H9 (cell line): ENCODE measurements around the gene TMEM273. TPM values are rescaled to one million over a fixed set of nuclear protein-coding genes. Genes with fewer than 3 reads are reported as not detected.

Source experiments
- DNase-seq: peaks from one replicate; pipeline ENCODE4 v3.0.0-alpha.2; 2017
- H2AFZ ChIP-seq: one replicate; pipeline ENCODE4 v1.6.1; 2013; ENCODE audit warnings: mild to moderate bottlenecking, low read length, control low read depth, moderate library complexity
- H2AK5ac ChIP-seq: 2 replicates; pipeline ENCODE4 v1.6.1; 2013; ENCODE audit warnings: low read length, control low read depth, mixed read lengths; ENCODE audit not compliant: insufficient read length
- H2BK120ac ChIP-seq: one replicate; pipeline ENCODE4 v1.6.1; 2013; ENCODE audit warnings: low read depth, mild to moderate bottlenecking, low read length, control low read depth, inconsistent platforms; ENCODE audit not compliant: poor library complexity, severe bottlenecking
- H2BK12ac ChIP-seq: 2 replicates; pipeline ENCODE4 v1.6.1; 2013; ENCODE audit warnings: low read length, control low read depth, mixed read lengths, low read depth; ENCODE audit not compliant: insufficient read length
- H2BK15ac ChIP-seq: 2 replicates; pipeline ENCODE4 v1.6.1; 2013; ENCODE audit warnings: low read depth, low read length, control low read depth
- H2BK20ac ChIP-seq: one replicate; pipeline ENCODE4 v1.6.1; 2013; ENCODE audit warnings: low read depth, mild to moderate bottlenecking, low read length, control low read depth, inconsistent platforms; ENCODE audit not compliant: poor library complexity, severe bottlenecking
- H2BK5ac ChIP-seq: 2 replicates; pipeline ENCODE4 v1.6.1; 2013; ENCODE audit warnings: low read length, control low read depth, mixed read lengths; ENCODE audit not compliant: insufficient read length
- H3K14ac ChIP-seq: 2 replicates; pipeline ENCODE4 v1.6.1; 2013; ENCODE audit warnings: low read length, control low read depth; ENCODE audit not compliant: insufficient read depth
- H3K18ac ChIP-seq: 2 replicates; pipeline ENCODE4 v1.6.1; 2013; ENCODE audit warnings: low read depth, mild to moderate bottlenecking, mixed read lengths, low read length, control low read depth; ENCODE audit not compliant: insufficient read length
- H3K23ac ChIP-seq: 2 replicates; pipeline ENCODE4 v1.6.1; 2013; ENCODE audit warnings: low read length, control low read depth, mixed read lengths, low read depth; ENCODE audit not compliant: insufficient read length
- H3K23me2 ChIP-seq: 2 replicates; pipeline ENCODE4 v1.6.1; 2013; ENCODE audit warnings: low read depth, mild to moderate bottlenecking, mixed read lengths, low read length, control low read depth; ENCODE audit not compliant: insufficient read length, poor library complexity, severe bottlenecking
- H3K27ac ChIP-seq: 2 replicates; pipeline ENCODE4 v1.5.1; 2013; ENCODE audit warnings: low read length, control low read depth, mixed read lengths, low read depth; ENCODE audit not compliant: insufficient read length
- H3K27me3 ChIP-seq: 2 replicates; pipeline ENCODE4 v1.6.1; 2013; ENCODE audit warnings: low read length, control low read depth, inconsistent platforms; ENCODE audit not compliant: insufficient read depth
- H3K4ac ChIP-seq: 2 replicates; pipeline ENCODE4 v1.6.1; 2013; ENCODE audit warnings: low read depth, mild to moderate bottlenecking, control low read depth, inconsistent platforms, low read length, moderate library complexity
- H3K4me1 ChIP-seq: 2 replicates; pipeline ENCODE4 v1.6.1; 2013; ENCODE audit warnings: low read length, control low read depth, inconsistent platforms; ENCODE audit not compliant: insufficient read depth
- H3K4me2 ChIP-seq: 2 replicates; pipeline ENCODE4 v1.6.1; 2013; ENCODE audit warnings: low read length, control low read depth, mixed read lengths; ENCODE audit not compliant: insufficient read length, insufficient read depth
- H3K56ac ChIP-seq: 2 replicates; pipeline ENCODE4 v1.6.1; 2013; ENCODE audit warnings: low read depth, mild to moderate bottlenecking, mixed read lengths, low read length, control low read depth; ENCODE audit not compliant: insufficient read length
- H3K79me1 ChIP-seq: 2 replicates; pipeline ENCODE4 v1.6.1; 2013; ENCODE audit warnings: low read depth, mild to moderate bottlenecking, moderate library complexity, low read length, control low read depth, inconsistent platforms; ENCODE audit not compliant: insufficient read depth, poor library complexity, severe bottlenecking
- H3K79me2 ChIP-seq: 2 replicates; pipeline ENCODE4 v1.6.1; 2013; ENCODE audit warnings: low read length, control low read depth, inconsistent platforms; ENCODE audit not compliant: insufficient read depth
- H3K9ac ChIP-seq: 2 replicates; pipeline ENCODE4 v1.6.1; 2013; ENCODE audit warnings: low read length, control low read depth, mixed read lengths; ENCODE audit not compliant: insufficient read length; ENCODE audit errors: extremely low read depth
- H3K9me3 ChIP-seq: one replicate; pipeline ENCODE4 v1.6.1; 2013; ENCODE audit warnings: low read depth, low read length, inconsistent platforms; ENCODE audit not compliant: control insufficient read depth
- H3T11ph ChIP-seq: one replicate; pipeline ENCODE4 v1.6.1; 2013; ENCODE audit warnings: mild to moderate bottlenecking, low read length, control low read depth, inconsistent platforms
- H4K20me1 ChIP-seq: one replicate; pipeline ENCODE4 v1.6.1; 2013; ENCODE audit not compliant: control insufficient read depth, insufficient read length, insufficient read depth
- H4K5ac ChIP-seq: 2 replicates; pipeline ENCODE4 v1.6.1; 2013; ENCODE audit warnings: low read depth, mild to moderate bottlenecking, mixed read lengths, low read length, control low read depth; ENCODE audit not compliant: insufficient read length
- H4K8ac ChIP-seq: replicated peaks from 2 replicates; pipeline ENCODE4 v1.6.1; 2013; ENCODE audit warnings: low read length, control low read depth, mixed read lengths, low read depth; ENCODE audit not compliant: insufficient read length
- H4K91ac ChIP-seq: 2 replicates; pipeline ENCODE4 v1.6.1; 2013; ENCODE audit warnings: low read depth, mild to moderate bottlenecking, moderate library complexity, mixed read lengths, low read length, control low read depth; ENCODE audit not compliant: insufficient read length
- H3K27ac Mint-ChIP-seq, 3 experiments: 2 replicates in 2 of 3; 3 replicates in 1 of 3; pipeline ENCODE4 v1.8.0; 2020 to 2021; ENCODE audit warnings: mixed read lengths in 3 of 3, mild to moderate bottlenecking in 1 of 3, moderate library complexity in 1 of 3
- H3K27me3 Mint-ChIP-seq: 2 replicates; pipeline ENCODE4 v1.8.0; 2021; ENCODE audit warnings: low read depth, mild to moderate bottlenecking, moderate library complexity, mixed read lengths
- H3K36me3 Mint-ChIP-seq, 3 experiments: 2 replicates in 2 of 3; 3 replicates in 1 of 3; pipeline ENCODE4 v1.8.0; 2020 to 2021; ENCODE audit warnings: low read depth in 3 of 3, mixed read lengths in 3 of 3; ENCODE audit not compliant: insufficient read depth in 1 of 3
- H3K4me1 Mint-ChIP-seq, 2 experiments: 2 replicates each; pipeline ENCODE4 v1.8.0; 2020; ENCODE audit warnings: mixed read lengths in 2 of 2
- H3K4me3 Mint-ChIP-seq, 2 experiments: 2 replicates in 1 of 2; 3 replicates in 1 of 2; pipeline ENCODE4 v1.8.0; 2020 to 2021; ENCODE audit warnings: mild to moderate bottlenecking in 2 of 2, mixed read lengths in 2 of 2, moderate library complexity in 1 of 2
- H3K9me3 Mint-ChIP-seq, 2 experiments: 2 replicates in 1 of 2; 3 replicates in 1 of 2; pipeline ENCODE4 v1.8.0; 2020; ENCODE audit warnings: mild to moderate bottlenecking in 2 of 2, mixed read lengths in 2 of 2, moderate library complexity in 1 of 2
- WGBS: extraction: QIAGEN DNeasy Blood & Tissue Kit; methylation state at CpG from one replicate; pipeline ENCODE4 v1.1.7; 2013; ENCODE audit warnings: missing lambda C conversion rate, low lambda C conversion rate, mixed read lengths; ENCODE audit not compliant: insufficient read length; ENCODE audit errors: extremely low coverage; 5-methylcytosine and 5-hydroxymethylcytosine counted together
- total RNA-seq: library from RNA; stranded (reverse); gene quantifications from 2 replicates; pipeline ENCODE4 v1.2.1, GENCODE V29; 2021
- TF ChIP-seq, protein P1 (sequence below): fragments of 200-600 bp; sonication (generic); conservative IDR thresholded peaks from 3 replicates; pipeline ENCODE4 v1.8.0; 2021; ENCODE audit warnings: antibody characterized with exemption, mild to moderate bottlenecking

TMEM273 gene
- total RNA-seq, 1 experiment from 2014 or later: not detected

DNA sequence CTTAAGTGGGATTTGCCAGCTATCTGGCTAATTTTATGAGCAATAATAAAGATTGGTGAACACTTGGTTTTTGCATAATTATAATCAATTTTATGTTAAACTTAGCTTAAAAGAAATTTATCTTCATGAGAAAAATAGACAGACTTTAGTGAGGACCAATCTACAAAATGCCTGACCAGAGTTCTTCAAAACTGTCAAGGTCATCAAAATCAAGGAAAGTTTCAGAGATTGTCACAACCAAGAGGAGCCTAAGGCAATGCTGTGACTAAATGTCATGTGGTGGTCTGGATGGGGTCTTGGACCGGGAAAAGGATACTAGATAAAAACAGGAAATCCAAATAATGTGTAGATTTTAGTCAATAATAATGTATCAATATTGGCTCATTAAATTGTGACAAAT lies 36.7 kb downstream of the TMEM273 start:
- Histone ChIP-seq H4K91ac (no peak overlapping the region), H3T11ph (no peak overlapping the region)
- H3K36me3 Mint-ChIP-seq: peaks cover 0 to 6% (median 4%) of the 10 kb centered on the region in 3 experiments; a peak in 5 of 7 replicates

More for the DNA sequence above, 36.7 kb downstream of the TMEM273 start:
- peaks cover 4% of the 10 kb centered on the region for H3K27me3 Mint-ChIP-seq
- H3K18ac ChIP-seq: no peak overlapping the region
- H2AFZ ChIP-seq: no peak overlapping the region
- no peak overlapping the region for H3K4me3 Mint-ChIP-seq
- H2AK5ac ChIP-seq: no peak overlapping the region
- no peak overlapping the region for H3K23ac ChIP-seq
- H3K4ac ChIP-seq: no peak overlapping the region
- H3K4me2 ChIP-seq: no peak overlapping the region
- H3K14ac ChIP-seq: no peak overlapping the region
- no peak overlapping the region for H2BK120ac ChIP-seq
- H3K27me3 ChIP-seq: no peaks in the 10 kb centered on the region
- H2BK20ac ChIP-seq: no peak overlapping the region
- H3K23me2 ChIP-seq: no peaks in the 10 kb centered on the region
- no peaks in the 10 kb centered on the region for H3K9me3 ChIP-seq
- DNase-seq: no peak
- H3K9me3 Mint-ChIP-seq: peaks cover 9 to 10% of the 10 kb centered on the region in 2 experiments
- H3K9ac ChIP-seq: no peak overlapping the region
- H3K79me2 ChIP-seq: no peaks in the 10 kb centered on the region
- no peaks in the 10 kb centered on the region for H3K4me1 ChIP-seq
- no peaks in the 10 kb centered on the region for H3K79me1 ChIP-seq
- H3K27ac Mint-ChIP-seq: no peak overlapping the region
- no peak overlapping the region for H4K5ac ChIP-seq
- no peaks in the 10 kb centered on the region; a peak in 1 of 4 replicates for H3K4me1 Mint-ChIP-seq
- no peaks in the 10 kb centered on the region for H4K20me1 ChIP-seq
- no peak overlapping the region for H2BK15ac ChIP-seq
- no CpG with 5 or more reads among the region's 1 CpG for WGBS
- H3K27ac ChIP-seq: no peak overlapping the region
- no peak overlapping the region for H4K8ac ChIP-seq
- H2BK5ac ChIP-seq: no peak overlapping the region
- no peak overlapping the region for H3K56ac ChIP-seq
- TF ChIP-seq, protein P1, sequence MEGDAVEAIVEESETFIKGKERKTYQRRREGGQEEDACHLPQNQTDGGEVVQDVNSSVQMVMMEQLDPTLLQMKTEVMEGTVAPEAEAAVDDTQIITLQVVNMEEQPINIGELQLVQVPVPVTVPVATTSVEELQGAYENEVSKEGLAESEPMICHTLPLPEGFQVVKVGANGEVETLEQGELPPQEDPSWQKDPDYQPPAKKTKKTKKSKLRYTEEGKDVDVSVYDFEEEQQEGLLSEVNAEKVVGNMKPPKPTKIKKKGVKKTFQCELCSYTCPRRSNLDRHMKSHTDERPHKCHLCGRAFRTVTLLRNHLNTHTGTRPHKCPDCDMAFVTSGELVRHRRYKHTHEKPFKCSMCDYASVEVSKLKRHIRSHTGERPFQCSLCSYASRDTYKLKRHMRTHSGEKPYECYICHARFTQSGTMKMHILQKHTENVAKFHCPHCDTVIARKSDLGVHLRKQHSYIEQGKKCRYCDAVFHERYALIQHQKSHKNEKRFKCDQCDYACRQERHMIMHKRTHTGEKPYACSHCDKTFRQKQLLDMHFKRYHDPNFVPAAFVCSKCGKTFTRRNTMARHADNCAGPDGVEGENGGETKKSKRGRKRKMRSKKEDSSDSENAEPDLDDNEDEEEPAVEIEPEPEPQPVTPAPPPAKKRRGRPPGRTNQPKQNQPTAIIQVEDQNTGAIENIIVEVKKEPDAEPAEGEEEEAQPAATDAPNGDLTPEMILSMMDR: no peak
- H2BK12ac ChIP-seq: no peak overlapping the region
